Stimulated activated CD8-positive, alpha-beta memory T cell treated with anti-CD3 and anti-CD28 coated beads, Interleukin-4, amount 100 ng/mL, for 1 hour (primary cell): Measurements from ENCODE around the gene ST8SIA6.
"Not testable (repeated sequence)": the region's sequence is repeated elsewhere in the genome, so short reads cannot be mapped to it uniquely, and the experiment has no call there.

ENCODE experiments used
- DNase-seq, 2 donors: peaks; one replicate each; pipeline ENCODE4 v3.0.0-alpha.2; 2020; ENCODE audit warnings: low read depth in 2 of 2, low spot score in 1 of 2

Gene ST8SIA6

GRCh38 chr10:17454161-17455014 is at the start of gene ST8SIA6:
ST8SIA6 (minus strand) TSS chr10:17454595; CDS start chr10:17454255, 340 bp downstream.
- no peak for DNase-seq

GRCh38 chr10:17503795-17504194 is 49.4 kb upstream of the ST8SIA6 start:
- DNase-seq, result no peak

- DNase-seq, result no peak
Observed at GRCh38 chr10:17502814-17503213, 48.4 kb upstream of the ST8SIA6 start.

GRCh38 chr10:17499014-17499413 is 44.6 kb upstream of the ST8SIA6 start:
- not testable (repeated sequence) for DNase-seq

- no peak for DNase-seq
Observed at GRCh38 chr10:17497446-17498030, 43.1 kb upstream of the ST8SIA6 start.

- no peak for DNase-seq
Observed at GRCh38 chr10:17494626-17495260, 40.3 kb upstream of the ST8SIA6 start.

GRCh38 chr10:17488848-17489247 is 34.5 kb upstream of the ST8SIA6 start:
- DNase-seq, result no peak

GRCh38 chr10:17483079-17483478 is 28.7 kb upstream of the ST8SIA6 start:
- no peak for DNase-seq

- DNase-seq, result no peak
Observed at GRCh38 chr10:17479822-17480221, 25.4 kb upstream of the ST8SIA6 start.

- DNase-seq, result no peak
Observed at GRCh38 chr10:17479015-17479615, 24.7 kb upstream of the ST8SIA6 start.

- DNase-seq, result no peak
Observed at GRCh38 chr10:17476073-17476472, 21.7 kb upstream of the ST8SIA6 start.

- DNase-seq, result no peak
Observed at GRCh38 chr10:17475661-17476060, 21.3 kb upstream of the ST8SIA6 start.

GRCh38 chr10:17474595-17475323 is 20.4 kb upstream of the ST8SIA6 start:
- no peak for DNase-seq

- DNase-seq, result no peak
Observed at GRCh38 chr10:17473228-17473950, 19.0 kb upstream of the ST8SIA6 start.

- no peak for DNase-seq
Observed at GRCh38 chr10:17472481-17473227, 18.3 kb upstream of the ST8SIA6 start.

- DNase-seq, result no peak
Observed at GRCh38 chr10:17470246-17470645, 15.9 kb upstream of the ST8SIA6 start.

- no peak for DNase-seq
Observed at GRCh38 chr10:17465328-17466125, 11.1 kb upstream of the ST8SIA6 start.

GRCh38 chr10:17464545-17464944 is 10.2 kb upstream of the ST8SIA6 start:
- no peak for DNase-seq

- no peak for DNase-seq
Observed at GRCh38 chr10:17460756-17461155, 6.4 kb upstream of the ST8SIA6 start.
